SK-N-SH (cell line): ENCODE data around the gene ITPA. TPM values are rescaled to one million over a fixed set of nuclear protein-coding genes. Genes with fewer than 3 reads are reported as not detected.

Experiments
- CTCF ChIA-PET: fragments of 300-600, 350-600 bp; formaldehyde crosslinking; extraction: SDS; loops from one replicate; lab custom pipeline; 2021; lab: Yijun Ruan, JAX
- POLR2A ChIA-PET: fragments of 350-600 bp; sonication (Branson Sonifier 250); formaldehyde crosslinking; extraction: SDS; loops from one replicate; lab custom pipeline; 2020; ENCODE audit warnings: antibody characterized with exemption, inconsistent platforms; lab: Yijun Ruan, JAX
- DNase-seq: peaks from one replicate; pipeline ENCODE4 v3.0.0; 2012
- H2AFZ ChIP-seq: fragments of 200-600 bp; sonication (generic); 2 replicates; pipeline ENCODE4 v1.8.1; 2016; ENCODE audit warnings: antibody characterized with exemption, mild to moderate bottlenecking, low read depth
- H3F3A ChIP-seq: fragments of 200-600 bp; sonication (generic); replicated peaks from 2 replicates; pipeline ENCODE3; 2016; ENCODE audit warnings: antibody characterized with exemption, mild to moderate bottlenecking; ENCODE audit not compliant: insufficient read depth
- H3K27ac ChIP-seq, 2 experiments: fragments of 200-500 bp in 1 of 2; fragments of 200-600 bp in 1 of 2; sonication (Bioruptor generic) in 1 of 2; sonication (generic), shearing (Covaris generic) in 1 of 2; 2 replicates each; pipeline versions ENCODE4 v1.5.1 to v1.6.1; 2014 to 2016; ENCODE audit warnings: low read depth in 2 of 2, inconsistent platforms in 1 of 2, low read length in 1 of 2, mild to moderate bottlenecking in 1 of 2, mixed read lengths in 1 of 2
- H3K27me3 ChIP-seq: fragments of 200-600 bp; sonication (generic), shearing (Covaris generic); 2 replicates; pipeline ENCODE4 v1.6.1; 2016; ENCODE audit warnings: mixed run types; ENCODE audit not compliant: insufficient read depth
- H3K36me3 ChIP-seq, 2 experiments: fragments of 200-500 bp in 1 of 2; fragments of 200-600 bp in 1 of 2; sonication (Bioruptor generic) in 1 of 2; sonication (generic) in 1 of 2; replicated peaks in 1 of 2; 2 replicates each; pipeline versions ENCODE3 to v1.5.1; 2014 to 2016; ENCODE audit warnings: low read length in 1 of 2, mild to moderate bottlenecking in 1 of 2; ENCODE audit not compliant: insufficient read depth in 2 of 2, control insufficient read depth in 1 of 2
- H3K4me1 ChIP-seq, 2 experiments: fragments of 200-500 bp in 1 of 2; fragments of 200-600 bp in 1 of 2; sonication (Bioruptor generic) in 1 of 2; sonication (generic), shearing (Covaris generic) in 1 of 2; 2 replicates each; pipeline versions ENCODE4 v1.5.1 to v1.6.1; 2014 to 2016; ENCODE audit warnings: low read depth in 1 of 2, low read length in 1 of 2, mixed run types in 1 of 2; ENCODE audit not compliant: insufficient read depth in 2 of 2, control insufficient read depth in 1 of 2
- H3K4me2 ChIP-seq: fragments of 200-600 bp; sonication (generic), shearing (Covaris generic); 2 replicates; pipeline ENCODE4 v1.6.1; 2017; ENCODE audit warnings: mixed run types
- H3K4me3 ChIP-seq, 2 experiments: fragments of 200-500 bp in 1 of 2; fragments of 200-600 bp in 1 of 2; sonication (Bioruptor generic) in 1 of 2; sonication (generic), shearing (Covaris generic) in 1 of 2; 2 replicates each; pipeline versions ENCODE4 v1.5.1 to v1.8.1; 2014 to 2016; ENCODE audit warnings: low read depth in 2 of 2, inconsistent platforms in 1 of 2, low read length in 1 of 2, mild to moderate bottlenecking in 1 of 2, mixed read lengths in 1 of 2, moderate library complexity in 1 of 2
- H3K79me2 ChIP-seq: fragments of 200-600 bp; sonication (generic); 2 replicates; pipeline ENCODE4 v1.8.1; 2017; ENCODE audit warnings: mild to moderate bottlenecking; ENCODE audit not compliant: insufficient read depth
- H3K9ac ChIP-seq: fragments of 200-600 bp; sonication (generic); 2 replicates; pipeline ENCODE4 v1.6.1; 2017; ENCODE audit warnings: mixed run types
- H3K9me2 ChIP-seq: fragments of 200-600 bp; sonication (generic); 2 replicates; pipeline ENCODE4 v1.6.1; 2017; ENCODE audit warnings: mixed run types
- H3K9me3 ChIP-seq: fragments of 200-600 bp; sonication (generic); 2 replicates; pipeline ENCODE4 v1.6.1; 2017; ENCODE audit warnings: mixed run types, mild to moderate bottlenecking, moderate library complexity
- H4K20me1 ChIP-seq: fragments of 200-600 bp; sonication (generic); 2 replicates; pipeline ENCODE4 v1.6.1; 2017; ENCODE audit warnings: mild to moderate bottlenecking, mixed run types; ENCODE audit not compliant: insufficient read depth
- CHD2 ChIP-seq: fragments of 150-350 bp; IDR thresholded peaks from 2 replicates; pipeline ENCODE4 v1.6.1; 2018; ENCODE audit warnings: low read length; ENCODE audit not compliant: partially characterized antibody
- EP300 ChIP-seq, 2 experiments: IDR thresholded peaks; 2 replicates each; pipeline versions ENCODE4 v1.4.0 to v1.6.1; 2012; ENCODE audit warnings: borderline replicate concordance in 1 of 2, low read depth in 1 of 2, low read length in 1 of 2
- EZH2phosphoT487 ChIP-seq: fragments of 200-600 bp; sonication (generic); IDR thresholded peaks from 2 replicates; pipeline ENCODE4 v1.6.1; 2017; ENCODE audit warnings: low read depth, mixed run types, mild to moderate bottlenecking, antibody characterized with exemption, moderate library complexity, borderline replicate concordance
- FOSL2 ChIP-seq: IDR thresholded peaks from 2 replicates; pipeline ENCODE4 v1.4.0; 2012; ENCODE audit warnings: low read depth, mild to moderate bottlenecking, moderate library complexity, borderline replicate concordance
- FOXJ3 ChIP-seq: sonication (generic); formaldehyde crosslinking; IDR thresholded peaks from 2 replicates; pipeline ENCODE4 v1.5.1; 2020; ENCODE audit warnings: mild to moderate bottlenecking, missing genetic modification reagents
- FOXM1 ChIP-seq: IDR thresholded peaks from 2 replicates; pipeline ENCODE4 v1.4.0; 2012; ENCODE audit warnings: low read depth, mild to moderate bottlenecking
- IRF3 ChIP-seq: fragments of 150-350 bp; IDR thresholded peaks from 2 replicates; pipeline ENCODE4 v1.6.1; 2016; ENCODE audit warnings: mild to moderate bottlenecking, low read depth, low read length
- JUND ChIP-seq: IDR thresholded peaks from 2 replicates; pipeline ENCODE4 v1.4.0; 2012
- MAX ChIP-seq: IDR thresholded peaks from 2 replicates; pipeline ENCODE4 v1.4.0; 2012; ENCODE audit warnings: low read depth
- MEF2A ChIP-seq: IDR thresholded peaks from 2 replicates; pipeline ENCODE4 v1.4.0; 2012; ENCODE audit warnings: low read depth, borderline replicate concordance
- MXI1 ChIP-seq: IDR thresholded peaks from 2 replicates; pipeline ENCODE4 v1.6.1; 2012; ENCODE audit warnings: mild to moderate bottlenecking, low read depth, low read length, improper control_type of control experiment
- NRF1 ChIP-seq: IDR thresholded peaks from 2 replicates; pipeline ENCODE4 v1.6.1; 2012; ENCODE audit warnings: low read depth, mild to moderate bottlenecking, low read length
- PBX3 ChIP-seq: IDR thresholded peaks from 2 replicates; pipeline ENCODE4; 2012
- RAD21 ChIP-seq: IDR thresholded peaks from 2 replicates; pipeline ENCODE4 v1.6.1; 2012; ENCODE audit warnings: mild to moderate bottlenecking, low read length
- RFX5 ChIP-seq: IDR thresholded peaks from 2 replicates; pipeline ENCODE4 v1.6.1; 2012; ENCODE audit warnings: mild to moderate bottlenecking, improper control_type of control experiment, low read length
- RXRA ChIP-seq: IDR thresholded peaks from 2 replicates; pipeline ENCODE4 v1.4.0; 2012; ENCODE audit warnings: low read depth, mild to moderate bottlenecking, borderline replicate concordance
- SMC3 ChIP-seq: IDR thresholded peaks from 2 replicates; pipeline ENCODE4 v1.6.1; 2012; ENCODE audit warnings: low read depth, low read length, improper control_type of control experiment
- TAF1 ChIP-seq: IDR thresholded peaks from 2 replicates; pipeline ENCODE4 v1.6.1; 2012; ENCODE audit warnings: low read depth, mild to moderate bottlenecking, low read length, moderate library complexity, borderline replicate concordance
- TCF12 ChIP-seq: IDR thresholded peaks from 2 replicates; pipeline ENCODE4 v1.4.0; 2012
- TEAD4 ChIP-seq: IDR thresholded peaks from 2 replicates; pipeline ENCODE4 v1.4.0; 2012; ENCODE audit warnings: mild to moderate bottlenecking, borderline replicate concordance; ENCODE audit not compliant: insufficient read depth
- YY1 ChIP-seq: IDR thresholded peaks from 2 replicates; pipeline ENCODE4 v1.4.0; 2012; ENCODE audit warnings: low read depth, mild to moderate bottlenecking
- ZBTB33 ChIP-seq: IDR thresholded peaks from 2 replicates; pipeline ENCODE4 v1.4.0; 2012; ENCODE audit warnings: low read depth, borderline replicate concordance
- WGBS: methylation state at CpG from one replicate; pipeline ENCODE4 v1.1.6; 2017; ENCODE audit warnings: low lambda C conversion rate; 5-methylcytosine and 5-hydroxymethylcytosine counted together
- polyA plus RNA-seq, 3 experiments: library from polyadenylated mRNA; depleted of rRNA; stranded (reverse); fragments of >200 nt; gene quantifications; 2 replicates each; pipeline ENCODE4 v1.2.3, GENCODE V29; 2012

ITPA gene
- polyA plus RNA-seq, 1 of the 3 experiments (the other 2 are of a cell fraction), result 66.7 TPM

GRCh38 chr20:3160418-3160817 is 48.9 kb upstream of the ITPA start:
- peaks cover 14% of the 10 kb centered on the region for H3F3A ChIP-seq
- H3K27ac ChIP-seq, result no peak overlapping the region
- H3K4me3 ChIP-seq, result peak overlapping the region in 1 of 2 experiments; percentile 87; a peak in 1 of 4 replicates
- H3K4me2 ChIP-seq, result no peak overlapping the region
- H3K4me1 ChIP-seq, result peaks cover 5 to 14% of the 10 kb centered on the region in 2 experiments; a peak in 1 of 4 replicates
- ChIA-PET CTCF (interaction anchor here (0.9 kb wide), 1 partner anchor 45 kb away, joined by 4 read pairs; no protein-coding TSS in a partner anchor), POLR2A (interaction anchor here (0.6 to 1.4 kb wide), 3 partner anchors 10 to 45 kb away, joined by 3 to 4 read pairs (median 4); no protein-coding TSS in a partner anchor)
- H3K9me3 ChIP-seq, result no peaks in the 10 kb centered on the region
- peaks cover 42% of the 10 kb centered on the region for H4K20me1 ChIP-seq
- H2AFZ ChIP-seq, result peak overlapping the region; percentile 100; the same call in 1 of the 2 replicates
- H3K79me2 ChIP-seq, result peaks cover 47% of the 10 kb centered on the region
- TF ChIP-seq NRF1, result no peak
- no peak for TF ChIP-seq RFX5
- TF ChIP-seq IRF3, result no peak
- no peak for TF ChIP-seq FOXJ3
- TF ChIP-seq FOXM1, result no peak
- TF ChIP-seq TCF12, result no peak
- TF ChIP-seq TAF1, result no peak
- no peak for TF ChIP-seq FOSL2
- TF ChIP-seq JUND, result no peak
- no peak for TF ChIP-seq MEF2A
- no peak for TF ChIP-seq PBX3
- peaks cover 3% of the 10 kb centered on the region in 2 experiments for H3K36me3 ChIP-seq
- WGBS, result 91% methylated on average over 6 of the region's 6 CpGs
- H3K9me2 ChIP-seq, result no peaks in the 10 kb centered on the region
- H3K27me3 ChIP-seq, result no peaks in the 10 kb centered on the region
- DNase-seq, result no peak
- H3K9ac ChIP-seq, result no peak overlapping the region

- Histone ChIP-seq H3K4me2 (no peak overlapping the region), H3K9me2 (no peaks in the 10 kb centered on the region), H3K9ac (no peak overlapping the region), H3K79me2 (peaks cover 36% of the 10 kb centered on the region), H3K4me3 (no peak overlapping the region), H3K9me3 (no peaks in the 10 kb centered on the region), H3K27me3 (no peaks in the 10 kb centered on the region), H3K27ac (no peak overlapping the region), H3K36me3 (no peaks in the 10 kb centered on the region), H3F3A (peaks cover 11% of the 10 kb centered on the region), H4K20me1 (peaks cover 31% of the 10 kb centered on the region), H3K4me1 (peaks cover 5 to 14% of the 10 kb centered on the region in 2 experiments; a peak in 1 of 4 replicates), H2AFZ (no peak overlapping the region)
- 57% methylated on average over 5 of the region's 5 CpGs for WGBS
- ChIA-PET POLR2A (interaction anchor here (0.8 kb wide), 1 partner anchor 42 kb away, joined by 3 read pairs; no protein-coding TSS in a partner anchor), CTCF (interaction anchor here (1.2 kb wide), 1 partner anchor 155 kb away, joined by 3 read pairs; no protein-coding TSS in a partner anchor)
- peak; percentile 25 for DNase-seq
- no peak for TF ChIP-seq MEF2A
- no peak for TF ChIP-seq FOSL2
- no peak for TF ChIP-seq SMC3
- TF ChIP-seq TEAD4, result no peak
- no peak for TF ChIP-seq RXRA
- no peak for TF ChIP-seq YY1
- TF ChIP-seq FOXJ3, result no peak
- TF ChIP-seq MXI1, result no peak
- no peak for TF ChIP-seq EP300 (IDR thresholded peaks at IDR 0.05; ENCODE audit: borderline replicate concordance in 1 of 2, low read depth in 1 of 2, low read length in 1 of 2)
- TF ChIP-seq TCF12, result no peak
- TF ChIP-seq MAX, result no peak
- TF ChIP-seq ZBTB33, result no peak
- TF ChIP-seq EZH2phosphoT487, result no peak
- no peak for TF ChIP-seq RAD21
- no peak for TF ChIP-seq RFX5
- TF ChIP-seq CHD2, result no peak
These were observed 47.8 kb upstream of the ITPA start for GRCh38 chr20:3161316-3162079.
